HG03558 (cell line): ENCODE results near the gene CCDC192.

Source experiments
- ATAC-seq: cut with Tn5 transposase; IDR thresholded peaks from one replicate; pipeline ENCODE4 v1.9.1; 2021; ENCODE audit warnings: moderate number of reproducible peaks; ENCODE audit not compliant: unreplicated experiment; ENCODE audit errors: extremely low read depth

Gene CCDC192

DNA sequence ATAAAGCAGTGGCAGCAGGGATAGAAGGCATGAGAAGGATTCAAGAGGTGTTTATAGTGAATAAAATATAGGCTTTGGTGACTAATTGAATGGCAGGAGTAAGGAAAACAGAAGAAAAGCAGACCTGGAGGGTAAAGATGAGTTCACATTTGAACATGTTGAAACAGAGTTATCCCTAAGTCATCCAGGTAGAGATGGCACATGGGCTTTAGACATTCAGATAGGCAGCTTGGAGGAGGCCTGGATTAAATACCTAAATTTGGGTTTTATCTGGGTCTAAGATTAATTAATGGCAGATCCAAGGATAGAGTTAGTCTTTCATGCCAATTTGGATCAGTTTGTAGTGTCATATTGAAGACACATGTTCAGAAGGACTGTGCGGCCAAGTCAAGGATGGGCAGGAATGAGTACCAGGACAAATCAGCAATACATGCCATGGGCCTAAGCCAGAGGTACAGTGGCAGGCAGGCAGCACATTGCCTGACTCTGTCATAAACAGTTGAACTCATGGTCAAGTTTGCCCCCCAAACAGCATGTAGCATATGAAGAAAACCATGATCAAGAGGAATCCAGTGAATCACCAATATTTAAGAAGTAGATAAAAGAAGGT lies 264.9 kb downstream of the CCDC192 start:
- no peak for ATAC-seq

GRCh38 chr5:127969002-127969401 lies 265.8 kb downstream of the CCDC192 start:
- no peak for ATAC-seq

- no peak for ATAC-seq
Observed at GRCh38 chr5:127969651-127970050, 266.5 kb downstream of the CCDC192 start.

- no peak for ATAC-seq
Observed at GRCh38 chr5:127970081-127970480, 266.9 kb downstream of the CCDC192 start.

DNA sequence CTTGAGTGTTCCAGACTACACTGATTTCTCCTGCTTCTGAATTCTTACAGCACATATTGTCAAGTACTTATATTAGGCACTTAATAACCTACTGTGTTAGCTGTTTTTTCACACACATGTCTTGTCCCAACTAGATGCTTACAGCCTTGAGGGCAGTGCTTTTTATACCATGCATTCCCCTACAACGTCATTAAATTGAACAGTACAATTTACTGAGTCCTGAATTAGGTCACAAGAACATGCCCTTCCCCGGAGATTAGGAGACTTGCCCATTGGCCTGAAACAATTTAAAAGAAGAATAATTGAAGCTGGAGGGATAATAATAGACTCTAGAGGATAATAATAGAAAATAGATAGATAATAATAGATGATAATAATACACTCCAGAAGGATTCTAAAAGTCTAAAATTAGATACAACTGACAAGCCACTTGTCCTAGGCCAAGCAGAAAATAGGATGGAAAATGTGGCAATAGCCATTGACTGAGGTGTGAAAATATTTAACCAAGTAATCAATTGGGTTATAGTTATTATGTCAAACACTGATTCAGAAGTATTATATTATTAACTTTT lies 267.7 kb downstream of the CCDC192 start:
- ATAC-seq, result no peak

- no peak for ATAC-seq
Observed at GRCh38 chr5:127975961-127976360, 272.8 kb downstream of the CCDC192 start.

GRCh38 chr5:127976525-127976924 lies 273.3 kb downstream of the CCDC192 start:
- ATAC-seq, result no peak

GRCh38 chr5:127976991-127977717 lies 274.0 kb downstream of the CCDC192 start:
- ATAC-seq, result no peak

DNA sequence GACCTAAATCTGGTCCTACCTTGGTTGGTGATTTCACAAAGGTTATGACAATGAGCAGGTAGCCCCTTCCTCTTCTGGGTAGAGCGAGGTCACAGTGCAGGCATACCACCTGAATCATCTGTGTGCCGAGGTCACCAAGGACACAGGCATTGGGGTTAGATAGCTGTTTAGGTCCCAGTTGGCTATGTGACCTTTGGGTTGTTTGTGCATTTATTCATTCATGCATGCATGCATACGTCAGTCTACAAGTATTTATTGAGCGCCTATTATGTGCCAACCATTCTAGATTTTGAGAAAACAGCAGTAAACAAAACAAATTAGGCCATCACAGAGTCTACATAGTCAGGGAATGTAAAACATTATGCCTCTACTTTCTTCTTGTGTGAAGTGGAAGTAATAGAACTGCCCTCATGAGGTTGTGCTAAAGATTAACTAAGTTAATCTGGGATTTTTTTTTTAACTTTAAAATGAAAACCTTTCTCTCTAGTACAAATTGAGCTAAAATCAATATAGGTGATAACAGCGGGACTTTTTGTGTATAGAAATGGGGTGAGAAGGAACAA lies 275.6 kb downstream of the CCDC192 start:
- no peak for ATAC-seq

DNA sequence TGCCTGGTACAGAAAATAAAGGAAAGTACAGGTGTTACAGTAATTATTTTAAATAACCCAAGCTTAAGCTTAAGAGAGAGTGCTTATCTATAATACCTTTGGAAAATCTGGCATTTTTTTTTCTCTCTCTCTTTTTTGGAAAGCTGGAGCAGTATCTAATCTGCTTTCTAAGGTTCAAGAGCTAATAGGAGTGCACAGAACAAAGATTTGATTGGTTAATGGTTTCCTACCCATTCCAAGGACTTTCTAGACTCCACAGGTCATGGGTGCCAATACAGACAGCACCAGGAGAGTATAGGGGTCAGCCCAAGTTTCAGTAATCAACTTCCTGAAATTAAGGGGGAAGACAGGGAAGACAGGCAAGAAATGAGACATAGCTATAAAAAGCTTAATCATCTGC lies 276.3 kb downstream of the CCDC192 start:
- ATAC-seq, result no peak

DNA sequence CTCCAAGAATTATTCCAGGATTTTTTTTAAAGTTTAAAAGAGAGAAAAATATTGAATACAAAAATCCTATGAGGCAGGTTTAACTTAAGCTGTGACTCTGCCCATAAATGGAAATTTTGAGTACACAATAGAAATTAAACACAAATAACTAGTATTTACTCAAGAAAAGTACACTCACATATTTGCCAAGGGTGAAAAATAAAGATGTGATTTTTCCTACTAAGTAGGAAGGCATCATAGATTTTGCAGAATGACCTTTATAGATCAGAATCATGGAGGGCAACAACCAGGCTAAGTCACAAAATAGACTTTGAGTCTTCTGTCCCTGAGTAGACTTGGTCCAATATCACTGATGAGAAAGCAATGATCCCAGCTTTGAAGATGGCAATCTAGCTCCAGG lies 277.7 kb downstream of the CCDC192 start:
- no peak for ATAC-seq

GRCh38 chr5:127981498-127981897 lies 278.3 kb downstream of the CCDC192 start:
- no peak for ATAC-seq

GRCh38 chr5:127985811-127986325 lies 282.7 kb downstream of the CCDC192 start:
- ATAC-seq, result no peak

- no peak for ATAC-seq
Observed at GRCh38 chr5:127987354-127988145, 284.4 kb downstream of the CCDC192 start.

- no peak for ATAC-seq
Observed at GRCh38 chr5:127988146-127988760, 285.1 kb downstream of the CCDC192 start.
